ENCODE results near the gene APAF1. TPM values are rescaled to one million over a fixed set of nuclear protein-coding genes. Genes with fewer than 3 reads are reported as not detected.

The APAF1 gene
- total RNA-seq, 1 donor from 2014 or later, result 13.9 TPM

DNA sequence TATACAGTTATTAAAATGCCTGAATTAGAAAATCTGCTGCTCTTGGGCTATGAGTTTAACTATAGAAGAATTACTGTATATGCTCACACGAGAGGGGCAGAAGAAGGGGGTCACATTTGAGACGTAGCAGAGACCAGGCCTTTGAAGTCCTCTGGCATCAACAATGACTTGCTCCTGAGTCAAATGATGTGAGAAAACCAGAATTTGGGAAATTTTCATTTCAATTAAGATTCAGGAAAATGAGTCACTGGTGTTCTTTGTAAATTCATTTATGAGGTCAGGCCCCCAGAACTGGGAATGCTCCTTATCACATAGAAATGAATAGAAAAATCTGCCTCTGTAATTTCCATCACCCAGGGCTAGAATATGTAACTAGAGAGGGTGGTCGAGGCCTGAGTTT is 92.9 kb downstream of the APAF1 start:
- DNase-seq (ENCODE audit: low read depth), result no peak
- H3K4me3 ChIP-seq (ENCODE audit: low read depth, low read length), result no peak overlapping the region
- TF ChIP-seq, protein P1, sequence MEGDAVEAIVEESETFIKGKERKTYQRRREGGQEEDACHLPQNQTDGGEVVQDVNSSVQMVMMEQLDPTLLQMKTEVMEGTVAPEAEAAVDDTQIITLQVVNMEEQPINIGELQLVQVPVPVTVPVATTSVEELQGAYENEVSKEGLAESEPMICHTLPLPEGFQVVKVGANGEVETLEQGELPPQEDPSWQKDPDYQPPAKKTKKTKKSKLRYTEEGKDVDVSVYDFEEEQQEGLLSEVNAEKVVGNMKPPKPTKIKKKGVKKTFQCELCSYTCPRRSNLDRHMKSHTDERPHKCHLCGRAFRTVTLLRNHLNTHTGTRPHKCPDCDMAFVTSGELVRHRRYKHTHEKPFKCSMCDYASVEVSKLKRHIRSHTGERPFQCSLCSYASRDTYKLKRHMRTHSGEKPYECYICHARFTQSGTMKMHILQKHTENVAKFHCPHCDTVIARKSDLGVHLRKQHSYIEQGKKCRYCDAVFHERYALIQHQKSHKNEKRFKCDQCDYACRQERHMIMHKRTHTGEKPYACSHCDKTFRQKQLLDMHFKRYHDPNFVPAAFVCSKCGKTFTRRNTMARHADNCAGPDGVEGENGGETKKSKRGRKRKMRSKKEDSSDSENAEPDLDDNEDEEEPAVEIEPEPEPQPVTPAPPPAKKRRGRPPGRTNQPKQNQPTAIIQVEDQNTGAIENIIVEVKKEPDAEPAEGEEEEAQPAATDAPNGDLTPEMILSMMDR (conservative IDR thresholded peaks at IDR 0.05; ENCODE audit: low read depth, low read length), result no peak

DNA sequence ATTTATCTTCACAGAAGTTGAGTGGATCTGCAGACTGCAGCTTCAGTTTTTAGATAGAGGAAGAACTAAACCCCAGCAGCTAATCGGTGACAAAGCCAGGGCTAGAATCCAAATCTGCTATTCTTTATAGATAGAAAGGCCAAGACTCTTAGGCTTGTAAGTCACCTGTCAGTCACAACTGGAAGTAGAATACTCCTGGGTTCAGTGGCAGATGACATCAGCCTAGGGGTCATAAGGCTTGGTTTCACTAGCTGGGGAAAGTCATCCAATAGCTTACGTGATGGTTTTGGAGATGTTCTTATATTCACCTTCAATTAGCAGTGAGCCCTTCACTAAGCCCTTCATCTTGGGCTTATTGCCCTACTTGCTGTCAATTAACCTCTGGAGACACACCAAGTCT is 93.4 kb downstream of the APAF1 start:
- TF ChIP-seq, protein P1 (conservative IDR thresholded peaks at IDR 0.05; ENCODE audit: low read depth, low read length), result no peak
- H3K4me3 ChIP-seq (ENCODE audit: low read depth, low read length), result no peak overlapping the region

DNA sequence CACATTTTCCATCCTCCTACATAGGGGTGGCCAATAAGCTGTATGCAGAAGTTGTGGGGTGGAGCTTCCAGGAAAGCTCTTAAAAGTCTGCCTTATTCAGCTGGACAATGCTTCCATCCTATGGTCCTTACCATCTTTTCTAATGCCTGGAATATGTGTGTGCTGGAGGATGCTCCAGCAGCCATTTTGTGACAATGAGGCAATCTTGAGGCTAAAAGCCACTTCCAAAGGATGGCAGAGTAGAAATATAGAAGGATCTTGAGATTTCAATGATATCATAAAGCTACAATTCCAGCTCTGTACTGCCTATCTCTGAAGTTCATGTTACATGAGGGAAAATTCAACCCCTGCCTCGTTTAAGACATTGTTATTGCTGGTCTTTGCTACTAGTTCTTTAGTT is 95.7 kb downstream of the APAF1 start:
- DNase-seq (ENCODE audit: low read depth), result no peak
- TF ChIP-seq, protein P1 (conservative IDR thresholded peaks at IDR 0.05; ENCODE audit: low read depth, low read length), result no peak
- H3K4me3 ChIP-seq (ENCODE audit: low read depth, low read length), result no peak overlapping the region

More for the DNA sequence above, 93.4 kb downstream of the APAF1 start:
- no peak for DNase-seq (ENCODE audit: low read depth)

DNA sequence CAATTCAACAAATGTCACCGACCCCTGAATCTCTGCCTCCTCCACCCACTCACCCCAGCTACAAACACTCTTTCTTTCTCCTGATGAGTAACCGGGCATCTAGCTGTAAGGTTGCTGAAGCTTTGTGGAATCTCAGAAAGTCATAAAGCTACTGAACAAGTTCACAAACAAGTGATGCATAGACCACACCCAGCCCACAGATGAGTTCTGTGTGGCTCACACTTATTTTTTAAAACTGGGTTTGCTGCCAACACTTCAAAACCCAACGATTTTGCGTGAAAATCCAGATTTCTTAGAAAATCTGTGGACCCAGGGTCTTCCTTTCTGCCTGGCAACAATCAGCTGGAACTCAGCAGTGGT is 96.1 kb downstream of the APAF1 start:
- H3K4me3 ChIP-seq (ENCODE audit: low read depth, low read length), result no peak overlapping the region
- no peak for DNase-seq (ENCODE audit: low read depth)
- TF ChIP-seq, protein P1 (conservative IDR thresholded peaks at IDR 0.05; ENCODE audit: low read depth, low read length), result no peak

DNA sequence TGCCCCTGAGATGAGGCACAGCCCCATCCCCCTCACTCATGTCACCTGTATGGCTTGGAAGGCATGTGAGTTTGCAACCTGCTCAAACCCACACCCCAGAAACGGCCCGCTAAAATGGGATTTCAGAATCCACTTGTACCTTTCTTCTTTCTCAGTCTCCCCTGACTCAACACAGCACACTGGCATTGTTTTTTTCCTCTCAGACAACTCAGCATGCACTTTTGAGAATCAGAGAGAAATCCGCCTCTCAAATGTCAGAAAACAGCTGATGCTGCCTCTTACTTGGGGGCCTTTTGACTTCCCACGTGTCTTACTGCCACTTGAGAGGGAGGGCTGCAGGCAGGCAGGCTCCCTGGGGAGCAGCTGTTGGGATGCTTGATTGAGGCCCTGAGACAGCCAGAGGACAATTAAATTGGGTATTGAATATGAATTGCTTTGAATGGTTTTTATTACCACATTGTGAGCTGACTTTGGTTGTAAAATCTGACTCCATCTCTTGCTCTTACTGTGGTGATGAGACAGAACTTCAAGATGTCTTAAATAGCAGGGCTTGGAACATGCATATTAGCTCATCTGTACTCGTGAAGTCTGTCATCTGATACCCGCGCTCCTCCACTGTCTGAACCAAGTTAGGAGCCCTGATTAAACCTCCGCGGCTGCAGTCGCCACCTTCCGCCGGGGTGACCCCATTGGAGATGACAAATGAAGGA is 96.6 kb downstream of the APAF1 start:
- TF ChIP-seq, protein P1 (conservative IDR thresholded peaks at IDR 0.05; ENCODE audit: low read depth, low read length), result no peak
- no peak for DNase-seq (ENCODE audit: low read depth)
- H3K4me3 ChIP-seq (ENCODE audit: low read depth, low read length), result no peak overlapping the region

DNA sequence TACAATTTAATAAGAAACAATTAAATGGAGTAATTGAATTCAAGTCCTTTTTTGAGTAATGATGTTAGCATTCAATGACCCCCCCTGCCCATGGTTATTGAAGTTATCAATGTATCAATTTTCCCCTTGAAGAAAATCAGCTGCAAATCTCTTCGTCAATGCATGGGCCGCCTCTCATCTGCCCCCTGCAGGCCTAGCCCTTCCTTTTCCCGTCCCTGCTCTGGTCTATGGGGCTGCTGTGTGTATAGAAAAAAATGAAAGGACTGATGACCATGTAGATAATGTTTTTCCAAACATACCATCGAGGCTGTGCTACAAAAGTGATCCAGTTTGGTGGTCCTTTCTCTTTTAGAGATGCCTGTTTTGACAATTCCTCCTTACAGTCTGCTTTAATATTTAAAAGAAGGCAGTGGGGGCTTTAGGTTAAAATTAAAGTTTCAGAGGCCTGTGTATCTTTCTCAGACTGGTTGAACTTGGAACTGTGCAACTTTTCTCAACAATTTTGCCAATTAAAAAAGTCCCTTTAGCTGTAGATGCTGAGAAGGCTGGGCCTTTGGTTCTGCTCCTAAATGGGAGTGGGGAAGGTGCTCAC is 98.4 kb downstream of the APAF1 start:
- no peak for DNase-seq (ENCODE audit: low read depth)
- TF ChIP-seq, protein P1 (conservative IDR thresholded peaks at IDR 0.05; ENCODE audit: low read depth, low read length), result peak; percentile 52

DNA sequence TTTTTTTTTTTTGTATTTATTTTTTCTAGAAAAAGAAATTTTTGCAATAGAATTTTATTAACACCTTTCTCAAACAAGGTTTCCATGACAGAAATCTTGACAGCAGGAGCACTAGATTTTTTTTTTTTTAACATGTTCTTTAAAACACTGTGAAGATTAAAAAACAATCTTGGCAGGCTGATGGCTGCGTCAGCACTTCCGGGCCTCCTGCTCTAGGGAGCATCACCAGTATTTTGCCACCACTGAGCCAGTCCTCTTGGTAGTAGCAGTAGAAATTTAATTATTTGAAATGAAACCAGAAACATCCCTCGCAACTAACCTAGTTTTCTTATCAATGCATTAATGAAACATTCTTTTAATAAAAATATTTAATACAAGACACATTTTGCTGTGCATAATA is 99.6 kb downstream of the APAF1 start:
- H3K4me3 ChIP-seq (ENCODE audit: low read depth, low read length), result no peak overlapping the region
- TF ChIP-seq, protein P1 (conservative IDR thresholded peaks at IDR 0.05; ENCODE audit: low read depth, low read length), result no peak
- DNase-seq (ENCODE audit: low read depth), result no peak

More for the DNA sequence above, 98.4 kb downstream of the APAF1 start:
- no peak overlapping the region for H3K4me3 ChIP-seq (ENCODE audit: low read depth, low read length)

All from epithelial cell of proximal tubule (primary cell).